COLO668 (cell line): ENCODE measurements around the gene FBXO40.
"Not testable (repeated sequence)": the region's sequence is repeated elsewhere in the genome, so short reads cannot be mapped to it uniquely, and the experiment has no call there.

Experiments
- DNase-seq: peaks from one replicate; lab custom pipeline; 2025; ENCODE audit not compliant: unreplicated experiment; lab: John Stamatoyannopoulos, UW

FBXO40 gene, protein sequence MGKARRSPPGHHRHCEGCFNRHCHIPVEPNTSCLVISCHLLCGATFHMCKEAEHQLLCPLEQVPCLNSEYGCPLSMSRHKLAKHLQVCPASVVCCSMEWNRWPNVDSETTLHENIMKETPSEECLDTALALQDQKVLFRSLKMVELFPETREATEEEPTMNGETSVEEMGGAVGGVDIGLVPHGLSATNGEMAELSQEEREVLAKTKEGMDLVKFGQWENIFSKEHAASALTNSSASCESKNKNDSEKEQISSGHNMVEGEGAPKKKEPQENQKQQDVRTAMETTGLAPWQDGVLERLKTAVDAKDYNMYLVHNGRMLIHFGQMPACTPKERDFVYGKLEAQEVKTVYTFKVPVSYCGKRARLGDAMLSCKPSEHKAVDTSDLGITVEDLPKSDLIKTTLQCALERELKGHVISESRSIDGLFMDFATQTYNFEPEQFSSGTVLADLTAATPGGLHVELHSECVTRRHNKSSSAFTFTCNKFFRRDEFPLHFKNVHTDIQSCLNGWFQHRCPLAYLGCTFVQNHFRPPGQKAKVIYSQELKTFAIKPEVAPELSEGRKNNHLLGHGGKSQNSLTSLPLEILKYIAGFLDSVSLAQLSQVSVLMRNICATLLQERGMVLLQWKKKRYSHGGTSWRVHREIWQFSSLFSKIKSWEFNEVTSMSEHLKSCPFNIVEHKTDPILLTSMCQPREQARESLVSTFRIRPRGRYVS

DNA sequence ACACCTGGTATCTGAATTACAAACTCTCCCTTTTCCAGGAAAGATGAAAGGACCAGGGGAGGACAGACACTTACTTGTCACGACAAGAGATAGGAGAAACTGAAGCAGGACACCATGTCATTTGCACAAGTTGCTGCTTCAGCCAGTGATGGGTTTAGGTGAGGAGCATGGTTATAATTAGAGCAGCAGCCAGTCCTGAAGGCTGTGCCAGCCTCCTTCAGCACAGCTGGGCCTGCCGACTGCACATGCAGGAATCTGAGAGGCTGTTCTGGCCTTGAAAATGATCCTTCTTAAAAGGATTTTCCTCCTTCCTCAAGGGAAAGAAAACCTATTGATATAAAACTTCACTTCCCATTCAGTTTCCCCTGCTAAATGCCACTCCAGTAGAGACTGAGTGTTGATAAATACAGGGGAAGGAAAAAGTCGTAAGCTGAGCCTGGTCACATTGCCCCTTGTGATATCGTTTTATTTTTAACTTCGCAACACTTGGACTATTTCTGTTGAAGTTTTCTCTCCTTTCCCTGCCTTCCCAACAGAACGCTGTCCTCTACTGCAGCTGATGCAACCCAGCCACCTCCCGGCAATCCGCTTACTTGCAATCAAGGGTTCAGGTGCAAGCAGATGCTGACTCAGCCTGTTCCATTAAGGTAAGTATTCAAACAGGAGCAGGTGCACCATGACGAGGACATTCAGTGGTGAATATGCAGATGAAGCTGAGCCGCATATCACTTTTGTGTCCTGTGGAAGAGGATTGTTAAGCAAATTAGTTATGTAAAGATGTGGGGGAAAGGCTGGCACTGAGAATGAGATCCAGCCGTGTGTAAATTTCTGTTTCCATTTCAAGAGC is at the start of gene FBXO40:
Gene FBXO40, plus strand, starts transcription at position 524 of the 847 bp plus-strand sequence. CDS start 27,197 bp downstream, outside the sequence.
- DNase-seq, result peak; percentile 57

DNA sequence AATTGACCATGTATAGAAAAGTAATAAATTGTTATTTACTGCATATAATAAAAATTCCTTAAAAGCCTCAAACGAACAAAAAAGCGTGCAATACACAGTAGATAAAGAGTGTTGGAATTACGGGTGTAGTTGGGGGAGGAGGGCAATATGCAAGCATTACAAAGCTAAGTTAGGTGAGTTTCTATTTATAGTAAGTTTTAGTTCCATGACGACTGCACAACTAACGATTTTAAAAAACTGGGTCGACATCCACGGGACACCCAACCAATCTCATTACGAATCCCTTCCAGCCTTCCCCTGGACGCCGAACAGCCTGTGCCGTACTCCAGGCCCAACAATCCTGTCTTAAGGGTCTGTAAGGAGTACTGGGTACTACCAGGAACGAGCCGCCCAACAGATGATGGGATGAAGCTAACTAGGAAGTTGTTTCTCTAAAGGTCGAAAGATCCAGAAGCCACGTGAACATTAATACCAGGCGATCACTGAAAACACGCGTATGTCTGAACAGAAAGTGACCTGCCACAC is 48.1 kb upstream of the FBXO40 start:
- peak; percentile 4 for DNase-seq

DNA sequence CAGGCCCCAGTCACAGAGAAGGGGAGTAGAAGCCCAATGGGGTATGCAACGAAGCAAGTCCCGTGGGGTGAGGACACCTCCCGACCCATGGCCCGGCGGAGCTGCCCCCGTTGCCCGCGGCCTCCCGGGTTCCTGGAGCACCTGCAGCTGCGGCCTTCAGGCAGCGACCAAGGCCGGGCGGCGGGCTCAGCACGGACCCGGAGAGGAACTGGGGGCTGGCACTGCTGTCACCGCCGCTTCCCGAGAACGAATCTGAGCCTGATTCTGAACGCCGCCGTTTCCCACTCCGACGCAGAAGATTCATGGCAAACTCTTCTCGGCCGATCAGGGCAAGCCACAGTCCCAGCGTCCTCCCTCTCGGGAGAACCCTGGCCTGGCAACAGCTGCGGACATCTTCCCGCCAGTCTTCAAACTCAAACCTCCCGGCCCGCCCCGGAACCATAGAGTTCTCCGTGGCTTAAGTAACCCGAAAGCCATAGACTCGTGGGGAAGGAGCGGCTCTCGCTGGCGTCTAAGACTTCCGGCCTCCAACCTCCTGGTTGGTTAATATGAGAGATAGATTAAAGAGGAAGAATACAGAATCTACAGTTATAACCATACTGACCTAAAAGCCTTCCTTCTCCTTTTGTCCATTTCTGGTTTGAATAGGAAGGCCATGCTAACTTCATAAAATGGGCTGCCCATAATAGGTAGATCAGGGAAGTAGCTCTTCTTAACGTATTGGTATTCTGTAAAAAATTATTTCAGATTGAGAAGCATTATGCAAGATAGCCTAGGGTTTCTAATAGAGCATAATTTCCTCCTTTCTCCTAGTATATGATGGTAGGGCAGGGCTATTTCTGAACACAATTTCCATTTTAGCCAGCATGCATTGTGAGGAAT is 47.4 kb upstream of the FBXO40 start, which contains the start of gene POLQ:
Gene POLQ, minus strand, starts transcription at position 415 of the 882 bp plus-strand sequence. Its CDS starts 111 bp downstream, at position 304.
- DNase-seq, result peak; percentile 86

DNA sequence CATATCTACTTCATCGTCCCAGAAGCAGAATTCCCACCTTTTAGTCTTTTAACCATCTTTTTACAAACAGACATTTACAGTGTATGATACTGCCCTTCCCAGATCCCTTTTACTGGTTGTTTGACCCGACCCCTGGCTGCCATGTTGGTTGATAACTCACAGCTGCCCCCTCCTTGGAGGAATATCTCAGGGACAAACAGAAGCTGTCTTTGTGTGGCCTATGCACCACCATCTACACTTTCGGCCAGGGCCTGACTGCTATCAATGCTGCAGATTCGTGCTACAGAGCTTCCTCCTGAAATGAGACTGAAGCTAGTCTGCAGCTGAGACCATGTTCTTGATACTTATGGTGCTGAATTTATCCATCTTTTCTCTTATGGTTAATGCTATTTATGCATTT is 40.8 kb upstream of the FBXO40 start:
- no peak for DNase-seq

DNA sequence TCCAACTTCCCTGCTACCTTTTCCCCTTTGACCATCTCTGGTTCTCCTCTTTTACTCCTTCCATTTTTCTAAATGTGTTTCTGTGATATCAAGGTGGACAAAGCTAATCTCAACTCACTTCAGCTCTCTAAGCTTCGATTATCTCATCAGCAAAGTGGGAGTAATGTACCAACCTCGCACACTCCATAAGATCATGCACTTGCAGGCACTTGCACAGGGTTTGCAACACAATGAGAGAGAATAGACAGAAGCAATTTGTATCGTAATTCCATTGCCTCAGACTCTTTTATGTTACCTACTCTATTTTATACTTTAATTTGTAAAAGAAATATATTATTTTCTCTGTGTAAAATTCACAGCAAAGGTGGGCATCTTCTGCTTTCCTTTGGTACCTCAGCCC is 40.4 kb upstream of the FBXO40 start:
- no peak for DNase-seq

DNA sequence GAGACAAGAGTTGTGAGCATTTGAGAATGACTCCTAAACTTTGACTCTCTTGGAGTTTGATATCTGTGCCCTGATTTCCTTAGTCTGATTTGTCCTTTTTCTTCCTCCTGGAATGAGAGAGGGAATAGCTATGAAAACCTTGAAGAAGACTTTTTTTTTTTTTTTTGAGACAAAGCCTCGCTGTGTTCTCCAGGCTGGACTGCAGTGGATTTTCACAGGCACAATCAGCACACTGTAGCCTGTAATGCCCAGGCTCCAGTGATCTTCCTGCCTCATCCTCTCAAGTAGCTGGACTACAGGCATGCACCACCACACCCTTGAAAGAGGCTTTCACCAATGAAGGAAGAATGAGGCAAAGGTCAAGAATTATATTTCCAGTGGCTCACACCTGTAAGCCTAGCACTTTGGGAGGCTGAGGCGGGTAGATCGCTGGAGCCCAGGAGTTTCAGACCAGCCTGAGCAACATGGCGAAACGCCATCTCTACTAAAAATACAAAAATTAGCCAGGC is 35.7 kb upstream of the FBXO40 start:
- DNase-seq, result no peak

DNA sequence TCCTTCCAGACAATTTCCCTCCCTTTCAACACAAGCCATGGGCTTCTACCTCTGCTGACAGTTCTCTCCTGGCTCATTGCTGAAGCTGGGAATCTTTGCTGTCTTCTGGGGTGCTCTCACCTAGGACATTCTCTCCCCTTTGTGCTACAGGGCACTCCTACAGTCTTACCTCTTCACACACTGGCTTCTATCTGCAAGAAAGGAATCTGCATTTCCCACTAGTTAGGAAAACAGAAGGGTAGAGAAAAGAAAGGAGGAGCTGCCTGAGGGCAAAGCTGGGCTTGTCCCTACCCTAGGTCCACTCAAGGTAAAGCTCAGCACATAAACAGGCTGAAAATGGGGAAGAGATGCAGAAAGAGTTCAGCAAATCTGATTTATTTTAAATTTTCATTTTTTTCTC is 31.0 kb upstream of the FBXO40 start:
- DNase-seq, result no peak

DNA sequence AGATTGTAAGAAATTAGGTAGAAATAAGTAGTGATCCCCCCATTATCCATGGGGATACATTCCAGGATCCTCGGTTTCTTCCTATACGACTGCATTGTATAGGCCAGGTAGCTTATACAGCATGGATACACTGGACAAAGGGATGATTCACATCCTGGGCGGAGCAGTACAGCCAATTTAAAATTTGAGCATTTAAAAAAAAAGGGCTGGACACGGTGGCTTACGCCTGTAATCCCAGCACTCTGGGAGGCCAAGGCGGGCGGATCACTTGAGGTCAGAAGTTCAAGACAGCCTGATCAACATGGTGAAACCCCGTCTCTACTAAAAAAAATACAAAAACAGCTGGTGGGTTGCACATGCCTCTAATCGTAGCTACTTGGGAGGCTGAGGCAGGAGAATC is 26.4 kb upstream of the FBXO40 start:
- DNase-seq, result no peak

DNA sequence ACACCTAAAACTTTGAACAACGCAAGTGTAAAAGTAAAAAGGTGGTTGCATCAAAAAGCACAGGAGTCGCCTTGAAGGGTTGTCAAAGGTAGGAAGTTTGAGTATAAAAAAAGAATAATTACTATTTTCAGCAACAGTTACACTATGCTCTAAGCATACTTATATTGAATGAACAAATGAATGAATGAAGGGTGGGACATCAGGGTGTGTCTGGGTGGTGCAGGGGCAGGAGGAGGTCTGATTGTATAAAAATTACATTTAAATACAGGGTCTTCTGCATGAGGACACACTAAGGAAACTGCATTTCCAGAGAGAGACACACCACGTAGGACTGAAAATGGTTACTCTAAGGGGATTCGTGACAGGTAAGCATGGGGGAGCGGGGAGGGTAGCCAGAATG is 25.5 kb upstream of the FBXO40 start, which contains the start of gene ARGFX:
Gene ARGFX, plus strand, starts transcription at position 301 of the 400 bp plus-strand sequence. CDS start 2,765 bp downstream, outside the sequence.
- DNase-seq, result no peak

DNA sequence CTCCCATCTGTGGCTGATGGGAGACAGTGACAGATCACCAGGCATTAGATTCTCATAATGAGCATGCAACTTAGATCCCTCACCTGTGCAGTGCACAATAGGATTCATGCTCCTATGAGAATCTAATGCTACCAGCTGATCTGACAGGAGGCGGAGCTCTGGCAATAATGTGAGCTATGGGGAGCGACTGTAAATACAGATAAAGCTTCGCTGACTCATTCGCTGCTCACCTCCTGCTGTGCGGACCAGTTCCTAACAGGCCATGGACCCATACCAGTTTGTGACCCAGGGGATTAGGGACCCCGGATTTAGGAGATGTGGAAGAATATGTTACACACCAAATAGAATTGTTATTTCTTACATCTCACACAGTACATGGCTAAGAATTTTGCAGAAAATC is 18.7 kb upstream of the FBXO40 start:
- peak; percentile 25 for DNase-seq

DNA sequence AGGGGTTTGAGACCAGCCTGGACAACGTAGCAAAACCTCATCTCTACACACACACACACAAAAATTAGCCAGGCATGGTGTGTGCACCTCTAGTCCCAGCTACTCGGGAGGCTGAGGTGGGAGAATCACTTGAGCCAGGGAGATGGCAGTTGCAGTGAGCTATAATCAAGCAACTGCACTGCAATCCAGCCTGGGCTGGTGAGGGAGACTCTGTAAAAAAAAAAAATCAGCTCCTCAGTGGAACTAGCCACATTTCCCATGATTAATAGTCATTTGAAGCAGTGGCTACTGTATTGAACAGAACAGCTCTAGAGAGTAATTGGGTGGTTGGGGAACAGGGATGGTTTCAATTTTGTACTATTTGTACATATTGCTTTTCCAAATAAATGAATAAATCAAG is 11.5 kb upstream of the FBXO40 start:
- no peak for DNase-seq

DNA sequence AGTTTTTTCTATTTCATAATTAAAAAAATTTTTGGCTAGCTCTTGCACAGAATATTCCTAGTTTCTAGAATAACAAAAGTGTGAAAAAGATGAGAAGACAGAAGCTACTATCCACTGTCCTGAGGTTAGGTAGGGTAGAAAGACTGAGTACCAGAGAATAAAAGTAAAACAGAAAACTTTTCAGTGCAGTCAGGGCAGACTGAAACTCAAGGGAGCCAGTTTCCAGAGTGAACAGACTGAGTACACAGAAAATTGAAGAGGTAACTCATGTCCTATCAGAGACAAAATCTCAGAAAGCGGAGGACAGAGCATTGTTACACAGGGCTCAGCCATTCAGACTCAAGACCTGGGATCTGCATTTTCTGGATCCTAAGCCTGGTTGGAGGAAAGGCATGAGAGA is 8.8 kb upstream of the FBXO40 start:
- DNase-seq, result no peak

DNA sequence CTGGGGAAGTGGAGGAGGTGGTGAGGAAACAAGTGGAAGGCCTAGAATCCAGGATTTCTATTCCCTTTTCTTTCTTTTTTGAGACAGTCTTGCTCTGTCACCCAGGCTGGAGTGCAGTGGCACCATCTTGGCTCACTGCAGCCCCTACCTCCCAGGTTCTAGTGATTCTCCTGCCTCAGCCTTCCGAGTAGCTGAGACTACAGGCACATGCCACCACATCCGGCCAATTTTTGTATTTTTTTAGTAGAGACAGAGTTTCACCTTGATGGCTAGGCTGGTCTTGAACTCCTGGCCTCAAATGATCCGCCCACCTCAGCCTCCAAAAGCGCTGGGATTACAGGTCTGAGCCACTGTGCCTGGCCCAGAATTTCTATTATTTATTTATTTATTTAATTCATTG is 627 bp downstream of the FBXO40 start:
- DNase-seq, result not testable (repeated sequence)

DNA sequence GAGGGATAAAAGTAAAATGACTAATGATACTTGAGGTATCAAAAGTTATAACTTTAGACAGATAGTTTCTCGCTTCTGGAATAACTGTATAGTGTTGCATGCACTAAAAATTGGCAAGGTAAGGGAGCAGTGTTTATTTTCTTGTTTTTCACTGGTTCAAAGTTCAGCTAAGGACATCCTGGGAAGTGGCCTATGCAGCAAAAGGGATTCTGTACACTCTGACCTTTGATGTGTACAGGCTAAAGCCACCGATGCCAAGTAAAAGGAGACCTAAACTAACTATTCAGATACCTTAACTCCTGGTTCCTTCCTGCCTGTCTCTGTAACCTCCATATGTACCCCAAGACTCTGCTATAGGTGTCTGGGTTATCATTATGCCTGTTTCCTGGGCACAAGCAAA is 1.7 kb downstream of the FBXO40 start:
- DNase-seq, result no peak

DNA sequence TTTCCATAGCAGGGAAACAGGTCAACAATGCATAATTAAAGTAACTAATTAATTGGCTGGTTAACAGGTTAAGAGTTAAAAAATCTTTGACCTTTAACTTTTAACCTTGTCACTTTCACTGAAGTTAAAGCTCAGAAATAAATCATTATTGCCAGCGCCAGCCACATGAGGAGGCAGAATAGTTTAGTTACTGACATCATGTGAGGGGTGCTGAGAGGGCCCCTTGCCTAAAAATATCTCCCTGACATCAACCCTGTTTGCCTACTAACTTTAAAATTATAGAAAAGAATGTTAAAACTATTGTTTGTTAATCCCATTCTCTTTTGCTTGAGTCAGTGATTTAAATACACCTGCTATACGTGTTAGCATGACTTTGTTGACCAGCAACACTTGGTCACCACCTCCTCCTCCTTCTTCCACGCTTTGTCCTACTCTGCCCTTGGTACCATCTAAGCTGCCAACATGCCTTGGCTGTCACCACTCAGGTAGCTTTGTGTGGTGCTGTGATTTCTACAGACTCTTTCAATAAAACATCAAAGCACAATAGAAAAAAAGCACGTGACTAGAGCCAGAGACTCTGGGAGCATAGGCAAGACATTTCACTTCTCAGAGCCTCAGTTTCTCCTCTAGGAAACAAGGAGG is 2.7 kb downstream of the FBXO40 start:
- no peak for DNase-seq

DNA sequence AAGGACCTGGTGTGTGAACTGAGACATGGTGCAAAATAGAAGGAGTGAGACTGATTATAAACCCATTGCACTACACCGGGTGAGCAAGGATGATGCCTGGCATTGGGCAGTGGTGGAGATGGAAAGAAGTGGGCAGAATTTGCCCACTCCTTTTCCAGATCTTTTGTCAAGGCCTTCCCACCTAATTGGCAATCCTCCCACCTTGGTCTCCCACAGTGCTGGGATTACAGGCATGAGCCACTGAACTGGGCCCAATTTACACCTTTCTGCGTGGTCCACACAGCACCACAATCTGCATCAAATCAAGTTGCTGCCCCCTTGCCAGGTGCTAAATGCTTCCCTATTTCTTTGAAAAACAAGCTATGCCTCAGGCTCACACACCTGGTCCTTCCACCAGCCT is 5.4 kb downstream of the FBXO40 start:
- DNase-seq, result no peak

DNA sequence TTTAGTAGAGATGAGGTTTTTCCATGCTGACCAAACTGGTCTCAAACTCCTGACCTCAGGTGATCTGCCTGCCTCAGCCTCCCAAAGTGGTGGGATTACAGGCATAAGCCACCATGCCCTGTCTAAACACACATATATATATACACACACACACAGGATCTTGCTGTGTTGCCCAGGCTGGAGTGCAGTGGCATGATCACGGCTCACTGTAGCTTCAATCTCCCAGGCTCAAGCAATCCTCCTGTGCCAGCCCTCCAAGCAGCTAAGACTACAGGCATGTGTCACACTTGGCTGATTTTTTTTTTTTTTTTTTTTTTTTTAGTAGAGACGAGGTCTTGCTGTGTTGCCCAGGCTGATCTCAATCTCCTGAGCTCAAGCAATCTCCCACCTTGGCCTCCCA is 6.7 kb downstream of the FBXO40 start:
- not testable (repeated sequence) for DNase-seq

DNA sequence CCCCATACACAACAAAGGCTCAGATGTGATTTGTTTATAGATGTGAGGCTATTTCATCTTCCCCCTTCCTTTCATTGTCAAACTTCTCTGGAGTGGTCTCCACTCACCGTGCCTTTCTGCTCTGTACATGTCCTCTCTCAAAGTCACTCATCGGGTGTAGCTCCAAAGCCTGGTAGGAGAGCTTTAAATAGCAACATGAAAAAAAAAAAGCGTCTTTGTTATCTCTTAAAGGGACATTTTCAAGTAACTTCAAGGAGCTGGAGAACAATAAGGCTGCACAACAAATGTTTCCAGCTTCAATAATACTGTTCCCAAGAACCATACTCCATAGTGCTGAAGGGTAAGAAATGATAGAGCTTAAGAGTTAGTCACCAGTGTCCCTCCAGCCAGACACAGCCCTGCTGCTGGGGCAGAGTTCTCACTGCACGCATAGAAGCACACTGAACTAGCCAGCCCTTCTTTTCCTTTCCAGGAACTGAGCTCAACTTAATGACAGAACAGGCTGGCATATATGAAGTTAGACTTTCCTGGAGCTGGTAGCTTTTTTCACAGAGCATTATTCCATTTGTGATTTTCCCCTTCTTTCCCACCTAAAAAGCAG is 8.1 kb downstream of the FBXO40 start:
- DNase-seq, result no peak

DNA sequence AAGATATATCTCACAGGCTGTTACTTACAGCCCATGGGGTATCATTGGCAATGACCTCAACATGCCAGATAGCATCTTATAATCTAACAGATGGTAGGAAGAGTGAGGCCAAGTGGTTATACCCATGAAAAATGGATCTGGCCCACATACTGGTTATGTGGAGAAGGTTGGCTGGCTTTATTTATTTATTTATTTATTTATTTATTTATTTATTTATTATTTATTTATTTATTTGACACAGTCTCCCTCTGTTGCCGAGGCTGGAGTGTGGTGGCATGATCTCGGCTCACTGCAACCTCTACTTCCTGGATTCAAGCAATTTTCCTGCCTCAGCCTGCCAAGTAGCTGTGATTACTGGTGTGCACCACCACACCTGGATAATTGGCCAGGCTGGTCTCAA is 11.6 kb downstream of the FBXO40 start:
- no peak for DNase-seq
